ENCODE measurements around the gene TGFBR2. TPM values are rescaled to one million over a fixed set of nuclear protein-coding genes. Genes with fewer than 3 reads are reported as not detected.

TGFBR2 gene
- total and polyA plus RNA-seq, 10 of the 15 experiments (the other 5 are each of a cell fraction or from before 2014, with no cell fraction given) = 0.02 to 0.98 (median 0.18) TPM; not detected in 1

DNA sequence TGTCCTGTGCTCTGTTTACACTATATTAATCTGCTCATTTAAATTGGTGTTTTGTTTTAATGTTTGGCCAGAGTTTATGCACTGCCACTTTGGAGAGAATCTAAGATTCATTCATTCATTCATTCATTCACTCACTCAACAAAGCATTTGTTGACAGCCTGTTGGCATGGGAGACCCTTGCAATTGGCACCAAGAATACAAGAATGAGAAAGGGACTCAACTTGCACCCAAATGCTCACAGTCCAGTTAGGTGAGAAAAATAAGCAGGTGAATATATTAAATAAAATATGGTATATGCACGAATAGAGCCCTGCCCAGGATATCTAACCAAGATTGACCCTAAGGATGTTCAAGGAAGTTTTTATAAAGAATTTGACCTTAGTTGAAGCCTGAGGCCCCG is 80.4 kb downstream of the TGFBR2 start:
- intact Hi-C loops (cut with micrococcal nuclease; ENCODE audit: unreplicated experiment) = no loop called here
- ATAC-seq = no peak
- in situ Hi-C loops (cut with MboI) = no loop called here
- DNase-seq (ENCODE audit: low read depth, low spot score) = no peak
- Histone ChIP-seq H3K36me3 (ENCODE audit: control insufficient read depth in 2 of 2, insufficient read depth in 2 of 2, low read length in 1 of 2) (no peaks in the 10 kb centered on the region), H3K27me3 (replicated peaks in 1 of 2; ENCODE audit: control insufficient read depth in 2 of 2, insufficient read depth in 2 of 2, low read length in 1 of 2) (no peaks in the 10 kb centered on the region; a peak in 1 of 4 replicates), H3K27ac (ENCODE audit: control insufficient read depth, insufficient read depth) (no peak overlapping the region), H2AFZ (ENCODE audit: control insufficient read depth, low read depth, low read length) (no peak overlapping the region), H4K20me1 (ENCODE audit: control insufficient read depth, insufficient read depth) (no peaks in the 10 kb centered on the region), H3K9me3 (replicated peaks; ENCODE audit: control insufficient read depth, insufficient read depth, low read length) (no peaks in the 10 kb centered on the region), H3K4me3 (no peak overlapping the region), H3K9ac (ENCODE audit: control insufficient read depth, insufficient read depth, low read length) (no peak overlapping the region), H3K4me1 (ENCODE audit: control insufficient read depth, insufficient read depth, low read length) (no peaks in the 10 kb centered on the region), H3K4me2 (ENCODE audit: control insufficient read depth, insufficient read depth) (no peak overlapping the region), H3K79me2 (ENCODE audit: control insufficient read depth, insufficient read depth, low read length) (no peaks in the 10 kb centered on the region)
- ChIA-PET CTCF (no interaction called here), SMC1A (ENCODE audit: uncharacterized antibody, unreplicated experiment) (no interaction called here), RAD21 (ENCODE audit: unreplicated experiment) (no interaction called here), POLR2A (no interaction called here)
- no peak for FAIRE-seq
- BruUV-seq (replicated peaks) = no TSS peak
- TF ChIP-seq IKZF2 (IDR thresholded peaks at IDR 0.05) (no peak), ZNF24 (IDR thresholded peaks at IDR 0.05) (0 out of 2 replicates have a peak, but pooled peaks have one; percentile 46)
- 27% methylated on average over 2 of the region's 2 CpGs for WGBS (ENCODE audit: insufficient coverage, insufficient replicate concordance, low lambda C conversion rate, missing lambda C conversion rate)

DNA sequence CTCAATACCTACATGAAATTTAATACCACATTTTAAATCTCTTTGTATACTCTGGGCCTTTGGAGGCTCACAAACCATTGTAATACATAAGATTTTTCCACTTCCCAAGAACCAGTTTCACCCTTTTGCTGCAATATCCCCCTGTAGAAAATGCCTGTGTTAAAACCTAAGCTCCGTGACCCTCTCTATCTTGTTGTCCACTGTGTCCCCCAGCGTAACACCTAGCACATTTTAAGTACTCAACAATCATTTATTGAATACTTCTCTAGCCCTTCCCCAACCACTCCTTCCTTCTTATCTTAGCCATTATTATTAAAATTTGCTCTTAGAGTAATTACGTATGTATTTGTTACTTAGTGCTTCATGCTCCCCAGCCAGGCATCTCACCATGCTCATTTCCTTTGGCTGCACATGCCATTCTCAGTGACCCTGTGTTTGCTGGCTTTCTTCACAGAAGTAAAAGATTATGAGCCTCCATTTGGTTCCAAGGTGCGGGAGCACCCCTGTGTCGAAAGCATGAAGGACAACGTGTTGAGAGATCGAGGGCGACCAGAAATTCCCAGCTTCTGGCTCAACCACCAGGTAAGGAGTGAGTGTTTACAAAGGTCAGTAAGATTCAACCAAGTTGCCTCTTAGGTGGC is 81.6 kb downstream of the TGFBR2 start:
- no peak for ATAC-seq
- no peak for TF ChIP-seq CUX1 (IDR thresholded peaks at IDR 0.05; ENCODE audit: insufficient replicate concordance, low read depth, low read length)
- TF ChIP-seq MTA2 (IDR thresholded peaks at IDR 0.05; ENCODE audit: low read depth) = no peak
- no peak for TF ChIP-seq IKZF2 (IDR thresholded peaks at IDR 0.05)
- no peak for TF ChIP-seq NR2C2 (IDR thresholded peaks at IDR 0.05; ENCODE audit: borderline replicate concordance, control insufficient read depth, insufficient read length, low read depth)
- no peak for TF ChIP-seq PRDM15 (CRISPR knock-in tag; IDR thresholded peaks at IDR 0.05)
- no peak for TF ChIP-seq SMARCA5 (IDR thresholded peaks at IDR 0.05)
- no peak for TF ChIP-seq IRF4 (IDR thresholded peaks at IDR 0.05; ENCODE audit: low read depth, low read length)

More for the DNA sequence above, 81.6 kb downstream of the TGFBR2 start:
- H3K4me3 ChIP-seq = no peak overlapping the region
- H3K36me3 ChIP-seq (ENCODE audit: control insufficient read depth in 2 of 2, insufficient read depth in 2 of 2, low read length in 1 of 2) = no peaks in the 10 kb centered on the region
- H3K9ac ChIP-seq (ENCODE audit: control insufficient read depth, insufficient read depth, low read length) = no peak overlapping the region
- no peaks in the 10 kb centered on the region for H4K20me1 ChIP-seq (ENCODE audit: control insufficient read depth, insufficient read depth)
- H3K27ac ChIP-seq (ENCODE audit: control insufficient read depth, insufficient read depth) = no peak overlapping the region
- no TSS peak for BruUV-seq (replicated peaks)
- intact Hi-C loops (cut with micrococcal nuclease; ENCODE audit: unreplicated experiment) = no loop called here
- 43% methylated on average over 8 of the region's 8 CpGs for WGBS (ENCODE audit: insufficient coverage, insufficient replicate concordance, low lambda C conversion rate, missing lambda C conversion rate)
- RAD21 ChIA-PET (ENCODE audit: unreplicated experiment) = no interaction called here
- SMC1A ChIA-PET (ENCODE audit: uncharacterized antibody, unreplicated experiment) = interaction anchor here (1.1 kb wide), 1 partner anchor 11 kb away, joined by 4 read pairs; no protein-coding TSS in a partner anchor
- CTCF ChIA-PET = no interaction called here
- no peak overlapping the region for H2AFZ ChIP-seq (ENCODE audit: control insufficient read depth, low read depth, low read length)
- no peaks in the 10 kb centered on the region for H3K79me2 ChIP-seq (ENCODE audit: control insufficient read depth, insufficient read depth, low read length)
- no peak overlapping the region for H3K4me2 ChIP-seq (ENCODE audit: control insufficient read depth, insufficient read depth)
- H3K4me1 ChIP-seq (ENCODE audit: control insufficient read depth, insufficient read depth, low read length) = no peaks in the 10 kb centered on the region
- FAIRE-seq (no peak), DNase-seq (ENCODE audit: low read depth, low spot score) (no peak)
- POLR2A ChIA-PET = no interaction called here
- H3K27me3 ChIP-seq (replicated peaks in 1 of 2; ENCODE audit: control insufficient read depth in 2 of 2, insufficient read depth in 2 of 2, low read length in 1 of 2) = no peaks in the 10 kb centered on the region; a peak in 1 of 4 replicates
- no peaks in the 10 kb centered on the region for H3K9me3 ChIP-seq (replicated peaks; ENCODE audit: control insufficient read depth, insufficient read depth, low read length)
- in situ Hi-C loops (cut with MboI) = no loop called here
